CD4-positive, alpha-beta T cell treated with Interleukin-17A for 1 hour (primary cell): Measurements from ENCODE around the gene RYR1.
A peak's percentile ranks its signal among the peaks of the same experiment; 100 is the strongest.
"Not testable (repeated sequence)": the region's sequence is repeated elsewhere in the genome, so short reads cannot be mapped to it uniquely, and the experiment has no call there.

Source experiments
- DNase-seq: peaks from one replicate; pipeline ENCODE4 v3.0.0-alpha.2; 2020

The RYR1 gene

DNA sequence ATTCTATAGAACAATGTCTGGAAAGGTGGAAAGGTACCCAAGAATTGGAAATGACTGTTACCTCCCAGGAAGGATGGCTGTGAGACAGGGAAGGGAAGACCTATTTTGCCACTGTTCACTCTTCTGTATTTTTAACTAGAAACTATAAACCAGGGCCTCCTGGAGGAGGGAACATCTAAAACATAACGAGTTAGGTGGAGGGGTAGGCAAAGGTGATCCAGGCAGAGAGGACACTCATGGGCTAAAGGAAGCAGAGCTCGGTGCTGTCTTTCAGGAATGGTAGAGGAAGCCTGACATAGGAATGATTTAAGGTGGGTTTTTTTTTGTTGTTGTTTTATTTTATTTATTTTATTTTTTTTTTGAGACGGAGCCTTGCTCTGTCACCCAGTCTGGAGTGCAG, 191.3 kb downstream of the RYR1 start:
- DNase-seq, result no peak

DNA sequence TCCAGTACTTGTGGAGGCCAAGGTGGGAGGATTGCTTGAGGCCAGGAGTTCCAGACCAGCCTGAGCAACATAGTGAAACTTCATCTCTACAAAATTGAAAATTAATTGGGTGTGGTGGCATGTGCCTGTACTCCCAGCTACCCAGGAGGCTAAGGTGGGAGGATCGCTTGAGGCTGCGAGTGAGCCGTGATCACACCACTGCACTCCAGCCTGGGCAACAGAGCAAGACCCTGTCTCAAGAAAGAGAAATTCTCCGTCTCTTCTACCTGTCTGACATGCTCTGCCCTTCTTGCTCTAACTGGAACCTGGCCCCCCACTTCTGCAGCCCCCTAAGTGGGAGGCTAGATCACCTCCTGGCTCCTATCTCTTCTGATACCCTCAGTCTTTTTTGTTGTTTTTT, 192.9 kb downstream of the RYR1 start:
- no peak for DNase-seq

DNA sequence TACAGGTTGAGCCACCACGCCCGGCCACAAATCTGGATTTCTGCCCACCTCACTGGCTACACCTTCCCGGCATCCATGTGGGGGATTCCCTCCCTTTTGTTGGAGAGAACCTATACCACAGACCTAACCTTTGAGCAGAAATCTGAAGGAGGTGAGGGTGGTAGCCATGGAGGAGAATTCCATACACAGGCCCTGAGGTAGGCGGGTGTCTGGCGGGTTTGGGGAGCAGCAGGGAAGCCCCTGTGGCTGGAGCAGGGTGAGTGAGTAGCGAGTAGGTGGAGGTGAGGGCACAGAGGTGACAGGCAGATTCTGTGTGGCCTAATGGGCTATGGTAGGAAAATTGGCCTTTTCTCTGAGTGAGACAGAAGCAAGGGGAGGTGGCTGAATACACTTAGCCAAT, 196.1 kb downstream of the RYR1 start:
- no peak for DNase-seq

DNA sequence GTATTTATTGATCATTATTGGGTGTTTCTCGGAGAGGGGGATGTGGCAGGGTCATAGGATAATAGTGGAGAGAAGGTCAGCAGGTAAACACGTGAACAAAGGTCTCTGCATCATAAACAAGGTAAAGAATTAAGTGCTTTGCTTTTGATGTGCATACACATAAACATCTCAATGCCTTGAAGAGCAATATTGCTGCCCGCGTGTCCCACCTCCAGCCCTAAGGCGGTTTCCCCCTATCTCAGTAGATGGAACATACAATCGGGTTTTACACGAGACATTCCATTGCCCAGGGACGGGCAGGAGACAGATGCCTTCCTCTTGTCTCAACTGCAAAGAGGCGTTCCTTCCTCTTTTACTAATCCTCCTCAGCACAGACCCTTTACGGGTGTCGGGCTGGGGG, 197.8 kb downstream of the RYR1 start:
- DNase-seq, result not testable (repeated sequence)

DNA sequence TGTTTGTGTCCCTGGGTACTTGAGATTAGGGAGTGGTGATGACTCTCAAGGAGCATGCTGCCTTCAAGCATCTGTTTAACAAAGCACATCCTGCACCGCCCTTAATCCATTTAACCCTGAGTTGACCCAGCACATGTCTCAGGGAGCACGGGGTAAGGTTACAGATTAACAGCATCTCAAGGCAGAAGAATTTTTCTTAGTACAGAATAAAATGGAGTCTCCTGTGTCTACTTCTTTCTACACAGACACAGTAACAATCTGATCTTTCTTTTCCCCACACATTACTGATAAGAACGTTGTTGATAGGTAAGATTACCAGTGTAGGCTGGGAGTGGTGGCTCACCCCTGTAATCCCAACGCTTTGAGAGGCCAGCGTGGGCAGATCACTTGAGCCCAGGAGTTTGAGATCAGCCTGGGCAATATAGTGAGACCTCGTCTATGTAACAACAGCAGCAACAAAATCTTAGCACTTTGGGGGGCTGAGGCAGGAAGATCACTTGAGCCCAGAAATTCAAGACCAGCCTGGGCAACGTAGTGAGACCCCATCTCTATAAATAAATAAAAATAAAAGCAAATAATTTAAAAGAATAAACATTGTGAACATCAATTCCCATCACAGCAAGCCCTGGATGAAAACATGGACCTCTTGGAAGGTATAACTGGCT, 198.5 kb downstream of the RYR1 start:
- not testable (repeated sequence) for DNase-seq

DNA sequence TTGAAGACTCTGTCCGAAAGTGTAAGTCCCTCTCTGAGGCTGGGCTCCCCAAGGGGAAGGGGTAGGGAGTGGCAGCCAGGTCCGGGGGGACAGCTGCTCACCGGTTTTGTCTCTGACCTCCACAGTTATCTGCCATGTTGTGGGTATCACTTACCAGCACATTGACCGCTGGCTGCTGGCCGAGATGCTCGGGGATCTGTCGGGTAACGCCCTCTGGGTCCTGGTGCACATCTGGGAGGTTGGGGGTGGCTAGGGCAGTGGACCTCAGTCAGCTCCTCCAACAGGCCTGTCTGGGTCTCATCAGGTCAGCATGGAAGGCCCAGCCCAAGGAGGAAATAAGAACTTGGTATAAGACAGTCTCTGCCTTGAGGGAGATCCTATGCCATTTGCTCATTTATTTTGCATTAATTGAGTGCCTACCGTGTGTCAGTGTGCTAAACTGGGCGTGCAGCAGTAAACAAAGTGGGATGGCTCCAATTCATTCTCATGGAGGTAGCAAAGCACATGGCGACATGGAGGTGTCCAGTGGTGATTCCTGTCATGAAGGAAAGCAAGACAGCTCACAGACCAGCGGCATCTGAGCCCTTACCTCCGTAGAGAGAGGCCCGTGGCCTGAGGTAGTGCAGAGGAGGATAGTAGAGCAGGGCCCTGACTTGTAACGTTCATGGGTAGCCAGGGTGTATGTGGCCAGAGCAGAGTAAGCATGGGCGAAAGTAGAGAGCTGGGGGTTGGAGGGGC, 199.2 kb downstream of the RYR1 start:
- no peak for DNase-seq

DNA sequence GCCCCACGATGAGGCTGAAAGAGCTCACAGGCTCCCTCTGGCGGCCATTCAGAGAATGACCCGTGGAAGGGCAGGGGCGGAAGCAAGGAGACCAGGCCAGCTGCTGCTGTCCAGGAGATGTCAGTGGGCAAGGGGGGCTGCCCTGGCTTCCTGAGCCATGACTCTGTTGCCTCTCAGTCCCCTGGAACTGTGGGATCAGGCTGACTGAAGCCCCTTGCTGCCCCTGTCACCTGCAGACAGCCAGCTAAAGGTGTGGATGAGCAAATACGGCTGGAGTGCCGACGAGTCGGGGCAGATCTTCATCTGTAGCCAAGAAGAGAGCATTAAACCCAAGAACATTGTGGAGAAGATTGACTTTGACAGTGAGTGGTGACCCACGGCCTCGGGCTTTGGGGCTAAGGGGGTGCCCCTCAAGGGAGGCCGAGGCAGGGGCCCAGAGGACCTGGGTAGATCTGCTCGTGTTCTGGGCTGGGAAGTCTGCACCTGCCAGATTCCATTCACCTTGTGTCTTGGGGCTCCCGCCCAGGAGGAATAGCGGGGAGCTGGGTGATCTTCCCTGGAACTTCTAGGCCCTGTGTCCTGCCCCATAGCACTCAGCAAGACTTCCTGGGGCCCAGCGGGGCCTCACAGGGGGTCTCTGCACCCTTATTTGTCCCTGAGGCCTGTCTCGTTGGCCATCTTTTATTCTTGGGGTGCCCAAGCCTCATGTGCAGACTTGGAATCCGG, 201.4 kb downstream of the RYR1 start:
- peak; percentile 79 for DNase-seq

DNA sequence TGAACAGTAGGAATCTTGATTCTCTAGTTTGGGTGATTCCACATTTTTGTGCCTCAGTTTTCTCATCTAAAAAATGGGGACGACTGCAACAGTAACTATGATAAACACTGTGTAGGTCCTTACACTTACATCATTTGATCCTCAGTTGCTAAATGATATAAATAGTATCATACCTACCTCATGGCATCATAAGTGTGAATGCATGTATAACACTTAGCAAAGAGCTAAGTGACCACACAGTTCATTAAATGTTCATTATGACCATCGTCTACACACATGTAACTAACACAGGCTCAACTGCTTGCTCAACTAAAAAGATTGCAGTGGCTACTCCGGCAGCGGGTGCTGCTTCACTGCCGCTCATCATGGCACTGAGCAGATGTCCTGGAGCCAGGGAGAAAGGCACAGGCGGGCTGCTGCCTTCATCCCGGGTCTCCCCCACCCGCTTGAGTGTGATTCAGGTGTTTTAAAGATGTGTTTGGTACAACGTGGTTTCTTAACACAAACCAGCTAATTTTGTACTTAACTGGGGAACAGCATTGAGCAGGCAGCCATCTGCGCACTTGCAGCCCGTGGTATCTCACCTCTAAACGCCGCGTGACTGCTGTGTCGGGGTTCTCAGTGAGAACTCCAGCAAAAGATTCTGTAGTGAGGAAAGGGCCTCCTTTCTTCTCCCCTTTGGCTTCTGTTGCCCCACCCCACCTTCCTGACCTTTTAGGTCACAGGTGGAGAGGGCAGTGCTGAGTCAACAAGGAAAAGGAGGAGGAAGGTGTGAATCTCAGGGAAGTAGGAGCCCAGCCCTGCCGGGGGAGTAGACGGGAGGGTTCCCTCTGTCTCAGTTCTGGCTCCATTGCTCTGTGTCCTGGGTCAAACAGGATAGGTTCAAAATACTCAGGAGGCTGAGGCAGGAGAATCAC, 202.2 kb downstream of the RYR1 start:
- no peak for DNase-seq
